ENCODE data around the gene CMTM7.

Gene CMTM7

GRCh38 chr3:32399030-32399620, 7.5 kb downstream of the CMTM7 start:
- H3K9me3 ChIP-seq (ENCODE audit: control insufficient read depth in 5 of 5, low read length in 5 of 5), result no peaks in the 10 kb centered on the region
- no peaks in the 10 kb centered on the region for H3K27me3 ChIP-seq (ENCODE audit: control insufficient read depth in 5 of 5, insufficient read depth in 4 of 5, low read length in 5 of 5)
- H3K9ac ChIP-seq (ENCODE audit: low read length in 5 of 5), result no peak overlapping the region
- no peak overlapping the region for H3K4me3 ChIP-seq (ENCODE audit: low read depth in 1 of 5, low read length in 5 of 5)
- no peak overlapping the region for H3K27ac ChIP-seq (ENCODE audit: low read depth, low read length)
- peaks cover 0 to 44% (median 32%) of the 10 kb centered on the region in 5 donors for H3K4me1 ChIP-seq (ENCODE audit: control insufficient read depth in 5 of 5, insufficient read depth in 5 of 5, low read length in 5 of 5)
- H3K36me3 ChIP-seq (ENCODE audit: control insufficient read depth in 5 of 5, insufficient read depth in 5 of 5, low read length in 5 of 5), result no peaks in the 10 kb centered on the region

- H3K9me3 ChIP-seq (ENCODE audit: control insufficient read depth in 5 of 5, low read length in 5 of 5), result no peaks in the 10 kb centered on the region
- peak overlapping the region; percentile 75 for H3K27ac ChIP-seq (ENCODE audit: low read depth, low read length)
- peak overlapping the region; percentile 49 to 68 (median 65) for H3K4me3 ChIP-seq (ENCODE audit: low read depth in 1 of 5, low read length in 5 of 5)
- H3K36me3 ChIP-seq (ENCODE audit: control insufficient read depth in 5 of 5, insufficient read depth in 5 of 5, low read length in 5 of 5), result peaks cover 0 to 4% (median 0%) of the 10 kb centered on the region in 5 donors
- H3K4me1 ChIP-seq (ENCODE audit: control insufficient read depth in 5 of 5, insufficient read depth in 5 of 5, low read length in 5 of 5), result peaks cover 0 to 55% (median 32%) of the 10 kb centered on the region in 5 donors
- H3K9ac ChIP-seq (ENCODE audit: low read length in 5 of 5), result peak overlapping the region in 4 of 5 donors; percentile 50 to 80 (median 60)
- H3K27me3 ChIP-seq (ENCODE audit: control insufficient read depth in 5 of 5, insufficient read depth in 4 of 5, low read length in 5 of 5), result no peaks in the 10 kb centered on the region
Measured at GRCh38 chr3:32401126-32401525, 9.5 kb downstream of the CMTM7 start.

- peak overlapping the region; percentile 75 for H3K27ac ChIP-seq (ENCODE audit: low read depth, low read length)
- peak overlapping the region in 4 of 5 donors; percentile 50 to 80 (median 60) for H3K9ac ChIP-seq (ENCODE audit: low read length in 5 of 5)
- H3K9me3 ChIP-seq (ENCODE audit: control insufficient read depth in 5 of 5, low read length in 5 of 5), result no peaks in the 10 kb centered on the region
- H3K4me3 ChIP-seq (ENCODE audit: low read depth in 1 of 5, low read length in 5 of 5), result peak overlapping the region; percentile 62 to 69 (median 67)
- no peaks in the 10 kb centered on the region for H3K27me3 ChIP-seq (ENCODE audit: control insufficient read depth in 5 of 5, insufficient read depth in 4 of 5, low read length in 5 of 5)
- H3K4me1 ChIP-seq (ENCODE audit: control insufficient read depth in 5 of 5, insufficient read depth in 5 of 5, low read length in 5 of 5), result peaks cover 0 to 55% (median 32%) of the 10 kb centered on the region in 5 donors
- H3K36me3 ChIP-seq (ENCODE audit: control insufficient read depth in 5 of 5, insufficient read depth in 5 of 5, low read length in 5 of 5), result peaks cover 0 to 4% (median 0%) of the 10 kb centered on the region in 5 donors
Measured at GRCh38 chr3:32401556-32402081, 10.0 kb downstream of the CMTM7 start.

GRCh38 chr3:32403663-32404062, 12.0 kb downstream of the CMTM7 start:
- H3K27me3 ChIP-seq (ENCODE audit: control insufficient read depth in 5 of 5, insufficient read depth in 4 of 5, low read length in 5 of 5), result no peaks in the 10 kb centered on the region
- H3K4me1 ChIP-seq (ENCODE audit: control insufficient read depth in 5 of 5, insufficient read depth in 5 of 5, low read length in 5 of 5), result peaks cover 0 to 48% (median 30%) of the 10 kb centered on the region in 5 donors
- no peak overlapping the region for H3K4me3 ChIP-seq (ENCODE audit: low read depth in 1 of 5, low read length in 5 of 5)
- no peaks in the 10 kb centered on the region for H3K9me3 ChIP-seq (ENCODE audit: control insufficient read depth in 5 of 5, low read length in 5 of 5)
- H3K36me3 ChIP-seq (ENCODE audit: control insufficient read depth in 5 of 5, insufficient read depth in 5 of 5, low read length in 5 of 5), result peaks cover 0 to 4% (median 0%) of the 10 kb centered on the region in 5 donors
- H3K9ac ChIP-seq (ENCODE audit: low read length in 5 of 5), result no peak overlapping the region
- no peak overlapping the region for H3K27ac ChIP-seq (ENCODE audit: low read depth, low read length)

- H3K27me3 ChIP-seq (ENCODE audit: control insufficient read depth in 5 of 5, insufficient read depth in 4 of 5, low read length in 5 of 5), result no peaks in the 10 kb centered on the region
- no peak overlapping the region for H3K27ac ChIP-seq (ENCODE audit: low read depth, low read length)
- H3K9me3 ChIP-seq (ENCODE audit: control insufficient read depth in 5 of 5, low read length in 5 of 5), result no peaks in the 10 kb centered on the region
Measured at GRCh38 chr3:32404714-32405113, 13.1 kb downstream of the CMTM7 start.

GRCh38 chr3:32405155-32405554, 13.5 kb downstream of the CMTM7 start:
- Histone ChIP-seq H3K27me3 (ENCODE audit: control insufficient read depth in 5 of 5, insufficient read depth in 4 of 5, low read length in 5 of 5) (no peaks in the 10 kb centered on the region), H3K9me3 (ENCODE audit: control insufficient read depth in 5 of 5, low read length in 5 of 5) (no peaks in the 10 kb centered on the region), H3K9ac (ENCODE audit: low read length in 5 of 5) (no peak overlapping the region), H3K4me3 (ENCODE audit: low read depth in 1 of 5, low read length in 5 of 5) (no peak overlapping the region), H3K4me1 (ENCODE audit: control insufficient read depth in 5 of 5, insufficient read depth in 5 of 5, low read length in 5 of 5) (peaks cover 0 to 41% (median 24%) of the 10 kb centered on the region in 5 donors), H3K36me3 (ENCODE audit: control insufficient read depth in 5 of 5, insufficient read depth in 5 of 5, low read length in 5 of 5) (peaks cover 0 to 4% (median 0%) of the 10 kb centered on the region in 5 donors), H3K27ac (ENCODE audit: low read depth, low read length) (no peak overlapping the region)

More at GRCh38 chr3:32404714-32405113, 13.1 kb downstream of the CMTM7 start:
- peaks cover 0 to 40% (median 24%) of the 10 kb centered on the region in 5 donors for H3K4me1 ChIP-seq (ENCODE audit: control insufficient read depth in 5 of 5, insufficient read depth in 5 of 5, low read length in 5 of 5)
- H3K36me3 ChIP-seq (ENCODE audit: control insufficient read depth in 5 of 5, insufficient read depth in 5 of 5, low read length in 5 of 5), result peaks cover 0 to 4% (median 0%) of the 10 kb centered on the region in 5 donors
- H3K4me3 ChIP-seq (ENCODE audit: low read depth in 1 of 5, low read length in 5 of 5), result no peak overlapping the region
- no peak overlapping the region for H3K9ac ChIP-seq (ENCODE audit: low read length in 5 of 5)

- no peaks in the 10 kb centered on the region for H3K27me3 ChIP-seq (ENCODE audit: control insufficient read depth in 5 of 5, insufficient read depth in 4 of 5, low read length in 5 of 5)
Measured at GRCh38 chr3:32405711-32406323, 14.2 kb downstream of the CMTM7 start.

GRCh38 chr3:32406486-32407408, 15.1 kb downstream of the CMTM7 start:
- Histone ChIP-seq H3K27ac (ENCODE audit: low read depth, low read length) (no peak overlapping the region), H3K4me3 (ENCODE audit: low read depth in 1 of 5, low read length in 5 of 5) (no peak overlapping the region), H3K27me3 (ENCODE audit: control insufficient read depth in 5 of 5, insufficient read depth in 4 of 5, low read length in 5 of 5) (no peaks in the 10 kb centered on the region), H3K9ac (ENCODE audit: low read length in 5 of 5) (no peak overlapping the region), H3K4me1 (ENCODE audit: control insufficient read depth in 5 of 5, insufficient read depth in 5 of 5, low read length in 5 of 5) (peaks cover 0 to 32% (median 10%) of the 10 kb centered on the region in 5 donors), H3K36me3 (ENCODE audit: control insufficient read depth in 5 of 5, insufficient read depth in 5 of 5, low read length in 5 of 5) (peaks cover 0 to 4% (median 0%) of the 10 kb centered on the region in 5 donors), H3K9me3 (ENCODE audit: control insufficient read depth in 5 of 5, low read length in 5 of 5) (no peaks in the 10 kb centered on the region)

More at GRCh38 chr3:32405711-32406323, 14.2 kb downstream of the CMTM7 start:
- no peaks in the 10 kb centered on the region for H3K9me3 ChIP-seq (ENCODE audit: control insufficient read depth in 5 of 5, low read length in 5 of 5)
- peaks cover 0 to 4% (median 0%) of the 10 kb centered on the region in 5 donors for H3K36me3 ChIP-seq (ENCODE audit: control insufficient read depth in 5 of 5, insufficient read depth in 5 of 5, low read length in 5 of 5)
- H3K4me3 ChIP-seq (ENCODE audit: low read depth in 1 of 5, low read length in 5 of 5), result no peak overlapping the region
- peaks cover 0 to 41% (median 20%) of the 10 kb centered on the region in 5 donors for H3K4me1 ChIP-seq (ENCODE audit: control insufficient read depth in 5 of 5, insufficient read depth in 5 of 5, low read length in 5 of 5)
- no peak overlapping the region for H3K27ac ChIP-seq (ENCODE audit: low read depth, low read length)
- no peak overlapping the region for H3K9ac ChIP-seq (ENCODE audit: low read length in 5 of 5)

GRCh38 chr3:32410367-32411246, 19.0 kb downstream of the CMTM7 start:
- Histone ChIP-seq H3K27me3 (ENCODE audit: control insufficient read depth in 5 of 5, insufficient read depth in 4 of 5, low read length in 5 of 5) (no peaks in the 10 kb centered on the region), H3K9me3 (ENCODE audit: control insufficient read depth in 5 of 5, low read length in 5 of 5) (no peaks in the 10 kb centered on the region), H3K36me3 (ENCODE audit: control insufficient read depth in 5 of 5, insufficient read depth in 5 of 5, low read length in 5 of 5) (no peaks in the 10 kb centered on the region), H3K4me3 (ENCODE audit: low read depth in 1 of 5, low read length in 5 of 5) (no peak overlapping the region), H3K9ac (ENCODE audit: low read length in 5 of 5) (no peak overlapping the region), H3K27ac (ENCODE audit: low read depth, low read length) (no peak overlapping the region), H3K4me1 (ENCODE audit: control insufficient read depth in 5 of 5, insufficient read depth in 5 of 5, low read length in 5 of 5) (peaks cover 0 to 18% (median 6%) of the 10 kb centered on the region in 5 donors)

All from subcutaneous abdominal adipose tissue (tissue), 5 donors.